GM18867 (cell line): ENCODE data around the gene ZSWIM3.

Experiments
- ATAC-seq: cut with Tn5 transposase; IDR thresholded peaks from one replicate; pipeline ENCODE4 v1.9.1; 2021; ENCODE audit warnings: mild to moderate bottlenecking, moderate library complexity; ENCODE audit not compliant: unreplicated experiment

The ZSWIM3 gene

GRCh38 chr20:45832619-45833018 is 24.8 kb upstream of the ZSWIM3 start:
- no peak for ATAC-seq

GRCh38 chr20:45833030-45833882 is 24.2 kb upstream of the ZSWIM3 start, which contains the start of gene SNX21:
Gene SNX21, plus strand, starts transcription at chr20:45833799. Its CDS starts 121 bp downstream, at chr20:45833920.
- peak; percentile 47 for ATAC-seq

GRCh38 chr20:45833883-45834796 is 23.3 kb upstream of the ZSWIM3 start:
- ATAC-seq: peak; percentile 51

- ATAC-seq: no peak
Measured at GRCh38 chr20:45834797-45835161, 22.6 kb upstream of the ZSWIM3 start.

- ATAC-seq: no peak
Measured at GRCh38 chr20:45835329-45835765, 22.1 kb upstream of the ZSWIM3 start.

GRCh38 chr20:45835825-45836224 is 21.6 kb upstream of the ZSWIM3 start:
- ATAC-seq: no peak

GRCh38 chr20:45836841-45837240 is 20.6 kb upstream of the ZSWIM3 start:
- ATAC-seq: no peak

- ATAC-seq: no peak
Measured at GRCh38 chr20:45840700-45841198, 16.7 kb upstream of the ZSWIM3 start.

- ATAC-seq: no peak
Measured at GRCh38 chr20:45841407-45842129, 15.8 kb upstream of the ZSWIM3 start.

GRCh38 chr20:45842169-45842812 is 15.1 kb upstream of the ZSWIM3 start:
- peak; percentile 71 for ATAC-seq

GRCh38 chr20:45843506-45843905 is 13.9 kb upstream of the ZSWIM3 start:
- ATAC-seq: no peak

- ATAC-seq: no peak
Measured at GRCh38 chr20:45845452-45845851, 12.0 kb upstream of the ZSWIM3 start.

GRCh38 chr20:45848421-45848820 is 9.0 kb upstream of the ZSWIM3 start:
- ATAC-seq: no peak

- ATAC-seq: no peak
Measured at GRCh38 chr20:45848969-45849582, 8.3 kb upstream of the ZSWIM3 start.

GRCh38 chr20:45850238-45850637 is 7.2 kb upstream of the ZSWIM3 start:
- ATAC-seq: no peak

GRCh38 chr20:45850926-45851325 is 6.5 kb upstream of the ZSWIM3 start:
- ATAC-seq: no peak

GRCh38 chr20:45851501-45851900 is 5.9 kb upstream of the ZSWIM3 start:
- no peak for ATAC-seq

- ATAC-seq: no peak
Measured at GRCh38 chr20:45852326-45852725, 5.1 kb upstream of the ZSWIM3 start.

GRCh38 chr20:45853484-45853883 is 3.9 kb upstream of the ZSWIM3 start:
- ATAC-seq: no peak

GRCh38 chr20:45857882-45858216 is 435 bp downstream of the ZSWIM3 start:
- peak; percentile 16 for ATAC-seq
